Measurements from ENCODE around the gene SHISA7.

DNA sequence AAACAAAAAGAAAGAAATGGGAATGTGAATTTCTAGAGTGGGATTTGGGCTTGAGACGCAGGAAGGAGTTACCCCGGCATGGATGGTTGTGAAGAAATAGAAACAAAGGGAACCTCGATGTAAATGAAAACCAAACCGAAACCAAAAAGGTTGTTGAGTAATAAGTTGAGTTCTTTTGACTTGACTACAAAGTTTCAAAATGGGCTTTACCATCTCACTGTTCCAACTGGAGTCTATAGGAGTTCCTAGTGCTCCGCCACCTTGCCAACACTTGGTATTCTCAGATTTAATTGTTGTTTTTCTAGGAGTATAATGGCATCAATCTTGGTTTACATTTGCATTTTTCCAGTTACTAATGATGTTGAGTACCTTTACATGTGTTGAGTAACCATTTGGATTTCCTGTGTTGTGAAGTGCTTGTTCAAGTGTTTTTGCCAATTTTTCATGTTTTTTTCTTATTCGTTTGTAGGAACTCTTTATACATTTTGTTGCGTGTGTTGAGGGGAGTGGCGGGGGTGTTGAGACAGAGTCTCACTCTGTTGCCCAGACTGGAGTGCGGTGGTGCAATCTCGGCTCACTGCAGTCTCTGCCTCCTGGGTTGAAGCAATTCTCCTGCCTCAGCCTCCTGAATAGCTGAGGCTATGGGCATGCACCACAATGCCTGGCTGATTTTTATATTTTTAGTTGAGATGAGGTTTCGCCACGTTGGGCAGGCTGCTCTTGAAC lies 44.7 kb downstream of the SHISA7 start:
- TF ChIP-seq CTCF (IDR thresholded peaks at IDR 0.05): no peak
- no peak for TF ChIP-seq POLR2A (IDR thresholded peaks at IDR 0.05)

Measured in heart left ventricle (tissue), 13 donors.